BLaER1 (cell line): ENCODE results near the gene DNAI4.
"Not testable (repeated sequence)": the region's sequence is repeated elsewhere in the genome, so short reads cannot be mapped to it uniquely, and the experiment has no call there.

Source experiments
- H3K27ac ChIP-seq: shearing (Covaris generic); formaldehyde crosslinking; 2 replicates; pipeline ENCODE4 v1.8.1; 2022
- H3K27me3 ChIP-seq: shearing (Covaris generic); formaldehyde crosslinking; 2 replicates; pipeline ENCODE4 v1.8.1; 2022
- H3K36me3 ChIP-seq: shearing (Covaris generic); formaldehyde crosslinking; 2 replicates; pipeline ENCODE4 v1.8.1; 2022
- H3K4me1 ChIP-seq: shearing (Covaris generic); formaldehyde crosslinking; 2 replicates; pipeline ENCODE4 v1.8.1; 2022
- H3K4me2 ChIP-seq: shearing (Covaris generic); formaldehyde crosslinking; 2 replicates; pipeline ENCODE4 v1.8.1; 2022
- H3K4me3 ChIP-seq: shearing (Covaris generic); formaldehyde crosslinking; 2 replicates; pipeline ENCODE4 v1.8.1; 2022
- H3K9ac ChIP-seq: shearing (Covaris generic); formaldehyde crosslinking; 2 replicates; pipeline ENCODE4 v1.8.1; 2022
- H3K9me3 ChIP-seq: shearing (Covaris generic); formaldehyde crosslinking; 2 replicates; pipeline ENCODE4 v1.8.1; 2022
- H4K20me1 ChIP-seq: shearing (Covaris generic); formaldehyde crosslinking; 2 replicates; pipeline ENCODE4 v1.8.1; 2022
- Cebpa-rat ChIP-seq: shearing (Covaris generic); IDR thresholded peaks from 2 replicates; pipeline ENCODE4 v1.8.1; 2022

Gene DNAI4

GRCh38 chr1:66788231-66788939 lies 136.3 kb downstream of the DNAI4 start:
- Histone ChIP-seq H3K27me3 (no peaks in the 10 kb centered on the region), H4K20me1 (no peaks in the 10 kb centered on the region), H3K27ac (no peak overlapping the region), H3K9me3 (no peaks in the 10 kb centered on the region), H3K36me3 (no peaks in the 10 kb centered on the region), H3K4me3 (no peak overlapping the region), H3K4me2 (no peak overlapping the region; the same call in 1 of the 2 replicates), H3K4me1 (peaks cover 9% of the 10 kb centered on the region; the same call in 1 of the 2 replicates), H3K9ac (no peak overlapping the region)
- TF ChIP-seq Cebpa-rat: no peak

- Histone ChIP-seq H4K20me1 (no peaks in the 10 kb centered on the region), H3K9ac (no peak overlapping the region), H3K4me1 (peaks cover 9% of the 10 kb centered on the region; the same call in 1 of the 2 replicates), H3K36me3 (no peaks in the 10 kb centered on the region), H3K27ac (no peak overlapping the region), H3K4me2 (no peak overlapping the region), H3K27me3 (no peaks in the 10 kb centered on the region), H3K4me3 (no peak overlapping the region), H3K9me3 (no peaks in the 10 kb centered on the region)
- TF ChIP-seq Cebpa-rat: no peak
Observed at GRCh38 chr1:66787641-66788040, 137.0 kb downstream of the DNAI4 start.

- not testable (repeated sequence) for H3K4me3 ChIP-seq, H3K9me3 ChIP-seq, H3K9ac ChIP-seq, H3K36me3 ChIP-seq, H3K4me1 ChIP-seq, H3K27ac ChIP-seq, H3K4me2 ChIP-seq, H3K27me3 ChIP-seq, H4K20me1 ChIP-seq
Observed at GRCh38 chr1:66785800-66786199, 138.9 kb downstream of the DNAI4 start.

- Histone ChIP-seq H3K4me3 (no peak overlapping the region), H3K4me2 (no peak overlapping the region), H3K36me3 (no peaks in the 10 kb centered on the region), H3K9ac (no peak overlapping the region), H3K4me1 (no peaks in the 10 kb centered on the region), H4K20me1 (no peaks in the 10 kb centered on the region), H3K27ac (no peak overlapping the region), H3K9me3 (no peaks in the 10 kb centered on the region), H3K27me3 (no peaks in the 10 kb centered on the region)
- TF ChIP-seq Cebpa-rat: no peak
Observed at GRCh38 chr1:66779475-66780078, 145.1 kb downstream of the DNAI4 start.

GRCh38 chr1:66778969-66779368 lies 145.7 kb downstream of the DNAI4 start:
- no peak for TF ChIP-seq Cebpa-rat
- no peaks in the 10 kb centered on the region for H3K27me3 ChIP-seq
- H3K9ac ChIP-seq: no peak overlapping the region
- no peak overlapping the region for H3K4me3 ChIP-seq
- peaks cover 6% of the 10 kb centered on the region; the same call in 1 of the 2 replicates for H3K4me1 ChIP-seq
- no peak overlapping the region for H3K27ac ChIP-seq
- no peaks in the 10 kb centered on the region for H3K36me3 ChIP-seq
- H3K9me3 ChIP-seq: no peaks in the 10 kb centered on the region
- no peaks in the 10 kb centered on the region for H4K20me1 ChIP-seq
- H3K4me2 ChIP-seq: no peak overlapping the region

- Histone ChIP-seq H3K4me1 (peaks cover 7% of the 10 kb centered on the region; the same call in 1 of the 2 replicates), H3K4me3 (no peak overlapping the region), H3K9me3 (no peaks in the 10 kb centered on the region), H3K4me2 (no peak overlapping the region), H3K27ac (no peak overlapping the region), H4K20me1 (no peaks in the 10 kb centered on the region), H3K27me3 (no peaks in the 10 kb centered on the region), H3K36me3 (no peaks in the 10 kb centered on the region), H3K9ac (no peak overlapping the region)
- TF ChIP-seq Cebpa-rat: no peak
Observed at GRCh38 chr1:66778266-66778665, 146.4 kb downstream of the DNAI4 start.

GRCh38 chr1:66777831-66778230 lies 146.8 kb downstream of the DNAI4 start:
- H3K27ac ChIP-seq: no peak overlapping the region
- no peak overlapping the region for H3K4me2 ChIP-seq
- TF ChIP-seq Cebpa-rat: no peak

GRCh38 chr1:66775646-66776045 lies 149.0 kb downstream of the DNAI4 start:
- TF ChIP-seq Cebpa-rat: no peak
- H3K9ac ChIP-seq: no peak overlapping the region
- H3K4me1 ChIP-seq: peaks cover 7% of the 10 kb centered on the region; the same call in 1 of the 2 replicates
- H3K4me3 ChIP-seq: no peak overlapping the region
- no peaks in the 10 kb centered on the region for H3K36me3 ChIP-seq
- no peaks in the 10 kb centered on the region for H3K9me3 ChIP-seq
- H3K4me2 ChIP-seq: no peak overlapping the region
- H3K27me3 ChIP-seq: no peaks in the 10 kb centered on the region
- H3K27ac ChIP-seq: no peak overlapping the region
- no peaks in the 10 kb centered on the region for H4K20me1 ChIP-seq

More at GRCh38 chr1:66777831-66778230, 146.8 kb downstream of the DNAI4 start:
- Histone ChIP-seq H3K9ac (no peak overlapping the region), H4K20me1 (no peaks in the 10 kb centered on the region), H3K36me3 (no peaks in the 10 kb centered on the region), H3K27me3 (no peaks in the 10 kb centered on the region), H3K9me3 (no peaks in the 10 kb centered on the region), H3K4me1 (peaks cover 7% of the 10 kb centered on the region; the same call in 1 of the 2 replicates), H3K4me3 (no peak overlapping the region)

- H3K36me3 ChIP-seq: no peaks in the 10 kb centered on the region
- peaks cover 7% of the 10 kb centered on the region; the same call in 1 of the 2 replicates for H3K4me1 ChIP-seq
- H3K27ac ChIP-seq: no peak overlapping the region
- no peak overlapping the region for H3K4me2 ChIP-seq
- no peak overlapping the region for H3K4me3 ChIP-seq
- no peaks in the 10 kb centered on the region for H3K9me3 ChIP-seq
- no peaks in the 10 kb centered on the region for H4K20me1 ChIP-seq
- H3K9ac ChIP-seq: no peak overlapping the region
- TF ChIP-seq Cebpa-rat: no peak
- no peaks in the 10 kb centered on the region for H3K27me3 ChIP-seq
Observed at GRCh38 chr1:66774438-66774837, 150.2 kb downstream of the DNAI4 start.

- Histone ChIP-seq H3K36me3 (no peaks in the 10 kb centered on the region), H3K9me3 (no peaks in the 10 kb centered on the region), H3K27me3 (no peaks in the 10 kb centered on the region), H3K4me2 (no peak overlapping the region), H3K27ac (no peak overlapping the region), H4K20me1 (no peaks in the 10 kb centered on the region), H3K4me1 (peaks cover 7% of the 10 kb centered on the region; the same call in 1 of the 2 replicates), H3K4me3 (no peak overlapping the region), H3K9ac (no peak overlapping the region)
- TF ChIP-seq Cebpa-rat: no peak
Observed at GRCh38 chr1:66773227-66773626, 151.4 kb downstream of the DNAI4 start.
